H1 (cell line): ENCODE measurements around the gene POLD1. TPM values are rescaled to one million over a fixed set of nuclear protein-coding genes. Genes with fewer than 3 reads are reported as not detected.
A peak's percentile ranks its signal among the peaks of the same experiment; 100 is the strongest.

Source experiments
- ATF3 ChIP-seq: IDR thresholded peaks from 2 replicates; pipeline ENCODE4 v1.6.1; 2011; ENCODE audit warnings: low read depth, mild to moderate bottlenecking, low read length; ENCODE audit not compliant: insufficient read depth
- CBX5 ChIP-seq: fragments of 300-800, 300-1000 bp; sonication (generic); IDR thresholded peaks from 2 replicates; pipeline ENCODE4 v1.7.1; 2016; ENCODE audit warnings: antibody characterized with exemption, low read length, low read depth
- CTCF ChIP-seq, 3 experiments: IDR thresholded peaks; 1 replicate in 2 of 3; 2 replicates in 1 of 3; pipeline versions ENCODE4 v1.5.1 to v1.6.1; 2011; ENCODE audit warnings: low read length in 3 of 3, mild to moderate bottlenecking in 3 of 3, inconsistent platforms in 2 of 3, low read depth in 1 of 3, moderate library complexity in 1 of 3; ENCODE audit not compliant: insufficient read depth in 1 of 3; ENCODE audit errors: control extremely low read depth in 1 of 3
- E2F6 ChIP-seq: IDR thresholded peaks from 2 replicates; pipeline ENCODE4 v1.6.1; 2012; ENCODE audit warnings: inconsistent platforms
- GTF2F1 ChIP-seq: IDR thresholded peaks from 2 replicates; pipeline ENCODE4 v1.6.1; 2012; ENCODE audit warnings: low read depth, low read length, improper control_type of control experiment, borderline replicate concordance
- HDAC6 ChIP-seq: IDR thresholded peaks from one replicate; pipeline ENCODE4 v1.7.1; 2012; ENCODE audit warnings: low read depth, mild to moderate bottlenecking, inconsistent platforms, low read length, moderate library complexity
- PHF8 ChIP-seq: fragments of 200-600 bp; sonication (generic); conservative IDR thresholded peaks from 2 replicates; pipeline ENCODE4 v1.7.1; 2012; ENCODE audit warnings: low read depth, mild to moderate bottlenecking, inconsistent platforms, low read length, moderate library complexity
- POLR2AphosphoS5 ChIP-seq: IDR thresholded peaks from 2 replicates; pipeline ENCODE4 v1.6.1; 2011; ENCODE audit warnings: low read depth, low read length
- RBBP5 ChIP-seq: IDR thresholded peaks from 2 replicates; pipeline ENCODE4 v1.7.1; 2012; ENCODE audit warnings: low read depth, mild to moderate bottlenecking, inconsistent platforms, low read length, moderate library complexity, borderline replicate concordance
- RFX5 ChIP-seq: IDR thresholded peaks from 2 replicates; pipeline ENCODE4 v1.6.1; 2011; ENCODE audit warnings: low read depth, low read length, improper control_type of control experiment, borderline replicate concordance
- RNF2 ChIP-seq: fragments of 200-900, 300-1000 bp; sonication (generic); IDR thresholded peaks from 2 replicates; pipeline ENCODE4 v1.7.1; 2016; ENCODE audit warnings: borderline replicate concordance, low read depth, mild to moderate bottlenecking, antibody characterized with exemption, low read length; ENCODE audit not compliant: poor library complexity, severe bottlenecking; ENCODE audit errors: missing control alignments
- RXRA ChIP-seq: IDR thresholded peaks from 2 replicates; pipeline ENCODE4 v1.6.1; 2011; ENCODE audit warnings: low read depth, mild to moderate bottlenecking, low read length, moderate library complexity; ENCODE audit not compliant: insufficient read depth
- SP4 ChIP-seq: IDR thresholded peaks from 2 replicates; pipeline ENCODE4 v1.6.1; 2012; ENCODE audit warnings: low read length, inconsistent platforms
- TAF1 ChIP-seq: IDR thresholded peaks from 2 replicates; pipeline ENCODE4 v1.6.1; 2011; ENCODE audit warnings: mild to moderate bottlenecking, low read depth, low read length
- TCF12 ChIP-seq: IDR thresholded peaks from 2 replicates; pipeline ENCODE4 v1.6.1; 2011; ENCODE audit warnings: low read depth, mild to moderate bottlenecking, low read length
- YY1 ChIP-seq: IDR thresholded peaks from 2 replicates; pipeline ENCODE4 v1.6.1; 2011; ENCODE audit warnings: low read depth, mild to moderate bottlenecking, low read length
- polyA plus RNA-seq, 7 experiments: library from polyadenylated mRNA; depleted of rRNA in 3 of 7; stranded (reverse) in 5 of 7; unstranded in 2 of 7; fragments of >200 nt in 5 of 7; fragments of 200-250 nt in 2 of 7; gene quantifications; 1 replicate in 5 of 7; 2 replicates in 1 of 7; 4 replicates in 1 of 7; pipeline versions ENCODE4 v1.2.1 to v1.2.3, GENCODE V29; 2011 to 2013; ENCODE audit warnings: missing spikeins in 2 of 7, mixed read lengths in 2 of 7
- total RNA-seq: library from RNA; stranded (reverse); fragmentation: NEBNext Ultra II Directional; extraction: Animal tissue kit (Norgen Biotek cat#: 25700); gene quantifications from 2 replicates; pipeline ENCODE4 v1.2.1, GENCODE V29; 2021

The POLD1 gene
- total and polyA plus RNA-seq, 2 of the 8 experiments (the other 6 are each of a cell fraction or from before 2014, with no cell fraction given), result 141 to 142 TPM

- TF ChIP-seq POLR2AphosphoS5, result peak; percentile 42; the same call in 1 of the 2 replicates
- peak; percentile 94 to 99 (median 95) for TF ChIP-seq CTCF (IDR thresholded peaks at IDR 0.05; ENCODE audit: control extremely low read depth in 1 of 3, insufficient read depth in 1 of 3, low read depth in 1 of 3, low read length in 3 of 3)
- no peak for TF ChIP-seq RNF2
- no peak for TF ChIP-seq RBBP5
- no peak for TF ChIP-seq SP4
- TF ChIP-seq CBX5, result no peak
- TF ChIP-seq PHF8, result no peak
- no peak for TF ChIP-seq TCF12
- no peak for TF ChIP-seq E2F6
- TF ChIP-seq YY1, result peak; percentile 49; the same call in 1 of the 2 replicates
- no peak for TF ChIP-seq GTF2F1
- no peak for TF ChIP-seq RXRA
- TF ChIP-seq TAF1, result 0 out of 2 replicates have a peak, but pooled peaks have one; percentile 19
- TF ChIP-seq ATF3, result no peak
- TF ChIP-seq RFX5, result no peak
- no peak for TF ChIP-seq HDAC6
Measured at GRCh38 chr19:50414864-50415660, 30.9 kb downstream of the POLD1 start (continued).
